Stimulated activated CD8-positive, alpha-beta memory T cell treated with anti-CD3 and anti-CD28 coated beads, Interleukin-7, amount 100 ng/mL, for 24 hours (primary cell): ENCODE results near the gene NIPAL3.

Experiments used
- DNase-seq: peaks from one replicate; pipeline ENCODE4 v3.0.0-alpha.2; 2020; ENCODE audit warnings: low read depth

The NIPAL3 gene

GRCh38 chr1:24415334-24415909, at the start of gene NIPAL3:
NIPAL3 (plus strand) TSS chr1:24415802; CDS start chr1:24419548, 3,746 bp downstream.
- DNase-seq = peak; percentile 95

DNA sequence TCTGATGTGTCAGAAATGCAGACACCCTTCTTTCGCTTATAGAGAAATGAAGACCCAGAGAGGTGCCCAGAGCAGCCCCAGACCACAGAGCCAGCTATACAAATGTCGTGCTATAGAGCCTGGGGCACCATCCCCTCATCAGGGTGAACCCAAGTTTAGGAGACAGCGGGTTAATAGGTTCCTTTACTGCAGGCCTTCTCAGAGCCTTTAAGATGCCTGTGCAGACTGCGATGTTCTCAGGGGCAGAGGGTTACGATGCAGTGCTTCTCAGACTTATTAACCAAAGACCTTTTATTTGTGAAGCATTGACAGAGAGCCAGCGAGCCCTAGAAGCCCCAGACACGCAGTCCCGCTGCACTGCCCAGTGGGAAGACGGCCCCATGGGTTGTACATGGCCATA, 48.9 kb upstream of the NIPAL3 start:
- no peak for DNase-seq

- DNase-seq = no peak
Measured at GRCh38 chr1:24369199-24369598, 46.4 kb upstream of the NIPAL3 start.

- DNase-seq = no peak
Measured at GRCh38 chr1:24369801-24370200, 45.8 kb upstream of the NIPAL3 start.

GRCh38 chr1:24373044-24373443, 42.6 kb upstream of the NIPAL3 start:
- DNase-seq = no peak

GRCh38 chr1:24373710-24374109, 41.9 kb upstream of the NIPAL3 start:
- DNase-seq = no peak

GRCh38 chr1:24374891-24375786, 40.5 kb upstream of the NIPAL3 start:
- no peak for DNase-seq

GRCh38 chr1:24379733-24380315, 35.8 kb upstream of the NIPAL3 start:
- DNase-seq = no peak

DNA sequence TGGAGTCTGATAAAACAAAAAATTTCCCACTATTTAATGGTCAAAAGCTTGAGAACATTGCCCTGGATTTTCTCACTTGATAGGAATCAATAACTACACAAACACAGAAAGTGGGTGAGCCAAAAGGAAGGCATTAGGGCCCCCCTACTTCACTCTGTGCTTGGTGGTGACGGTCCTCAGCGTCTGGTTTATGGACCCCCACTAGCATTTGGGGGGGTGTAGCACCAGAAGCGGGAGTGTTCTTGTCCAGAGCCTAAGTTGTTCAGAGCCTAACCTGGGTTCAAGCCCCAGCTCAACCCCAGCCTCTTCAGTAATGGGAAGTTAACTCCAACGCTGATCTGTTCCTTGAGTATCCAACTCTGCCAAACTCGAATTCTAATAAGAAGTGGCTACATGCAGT, 35.1 kb upstream of the NIPAL3 start:
- DNase-seq = no peak

DNA sequence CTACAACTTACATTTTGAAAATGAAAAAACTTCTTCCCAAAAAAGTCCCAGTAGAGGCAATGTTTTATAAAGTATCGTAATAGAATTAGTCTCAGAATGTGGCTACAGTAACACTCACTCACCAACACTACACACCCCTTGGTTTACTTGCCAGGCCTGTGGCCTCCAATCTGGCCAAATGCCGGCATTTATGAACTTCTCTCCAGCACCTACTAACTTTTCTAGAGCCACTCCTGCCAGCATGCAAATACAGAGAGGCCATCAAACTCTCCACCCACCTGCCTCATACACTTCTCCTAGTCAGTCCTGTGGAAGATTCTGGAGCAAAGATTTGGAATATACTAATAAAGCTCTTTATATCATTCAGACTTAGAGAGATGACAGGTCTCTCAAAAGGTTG, 34.3 kb upstream of the NIPAL3 start:
- no peak for DNase-seq

- no peak for DNase-seq
Measured at GRCh38 chr1:24382165-24382577, 33.4 kb upstream of the NIPAL3 start.

GRCh38 chr1:24383381-24383940, 32.1 kb upstream of the NIPAL3 start:
- no peak for DNase-seq

DNA sequence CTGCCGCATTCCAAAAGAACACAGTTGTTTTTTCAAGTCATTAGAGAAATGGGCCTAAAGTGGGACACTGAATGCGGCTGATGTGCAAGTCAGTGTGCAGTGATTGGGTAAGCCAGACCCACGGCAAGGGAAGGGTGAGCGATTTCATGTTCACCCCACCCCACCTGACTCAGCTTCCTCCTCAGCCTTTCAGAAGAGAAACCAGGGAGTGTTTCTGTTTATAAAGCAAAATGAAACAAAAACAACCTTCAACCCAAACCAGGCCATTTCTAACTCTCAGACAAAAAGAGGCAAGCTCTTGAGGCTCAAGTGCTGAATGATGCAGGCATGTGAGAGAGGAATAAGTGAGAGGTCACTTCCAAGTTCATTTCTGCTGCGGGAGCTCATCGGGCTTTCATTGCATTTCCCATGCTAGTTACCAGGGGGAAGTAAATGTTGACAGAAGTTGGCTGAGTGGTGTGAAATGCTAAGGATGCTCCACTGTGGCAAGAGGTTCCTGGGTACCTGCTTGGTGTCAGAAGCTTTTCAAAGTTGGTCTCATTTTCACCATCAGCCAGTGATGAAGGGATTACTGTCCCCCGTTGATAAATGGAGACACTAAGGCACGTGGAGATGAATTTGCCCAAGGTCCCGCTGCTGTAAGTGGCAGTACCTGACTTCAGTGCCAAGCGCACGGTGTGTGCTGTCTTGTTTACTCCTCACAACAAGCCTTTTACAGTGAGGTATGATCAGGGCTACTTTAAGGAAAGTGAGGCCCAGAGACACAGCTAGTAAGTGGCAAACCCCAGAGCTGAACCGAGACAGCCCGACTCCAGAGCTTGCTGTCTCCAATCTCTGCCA, 31.1 kb upstream of the NIPAL3 start:
- no peak for DNase-seq

GRCh38 chr1:24385160-24385940, 30.3 kb upstream of the NIPAL3 start:
- no peak for DNase-seq

DNA sequence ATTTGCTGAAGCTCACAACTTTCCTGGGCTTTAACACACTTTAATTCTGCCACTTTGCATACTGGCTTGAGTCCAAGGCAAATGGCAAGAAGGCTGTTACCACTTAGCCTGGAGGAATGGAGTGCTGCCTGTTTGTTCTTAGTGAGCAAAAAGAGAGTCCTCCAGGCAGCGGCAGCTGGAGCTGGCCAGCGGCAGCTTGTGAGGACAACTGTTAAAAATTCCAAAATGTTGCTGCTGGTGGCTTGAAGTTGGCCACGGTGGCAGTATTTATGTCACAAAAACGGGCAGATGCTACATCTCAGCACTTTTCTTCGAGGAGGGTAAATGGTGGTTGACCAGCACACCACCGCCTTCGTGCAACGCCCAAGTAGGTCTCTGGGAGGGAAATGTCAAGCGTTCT, 29.4 kb upstream of the NIPAL3 start:
- DNase-seq = no peak

DNA sequence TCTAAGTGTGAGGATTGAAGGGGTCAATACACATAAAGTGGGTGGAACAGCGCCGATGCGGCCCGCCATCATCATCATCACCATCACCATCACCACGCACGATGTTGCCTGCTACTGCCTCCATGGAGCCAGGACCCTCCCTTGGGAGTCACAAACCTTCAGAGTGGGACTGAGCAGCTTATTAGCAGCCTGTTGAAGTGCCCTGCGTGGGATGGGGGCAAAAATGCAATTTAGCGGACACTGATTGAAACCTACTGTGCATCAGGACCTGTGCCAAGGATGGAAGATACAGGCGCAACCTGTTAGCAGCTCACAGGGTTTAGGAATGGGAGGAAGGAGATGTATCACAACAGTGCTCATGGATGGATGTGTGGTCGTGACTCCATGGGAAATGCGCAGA, 28.7 kb upstream of the NIPAL3 start:
- DNase-seq = no peak

GRCh38 chr1:24387636-24388175, 27.9 kb upstream of the NIPAL3 start:
- DNase-seq = no peak

GRCh38 chr1:24388331-24388885, 27.2 kb upstream of the NIPAL3 start:
- no peak for DNase-seq

- no peak for DNase-seq
Measured at GRCh38 chr1:24389231-24389678, 26.3 kb upstream of the NIPAL3 start.
